ENCODE data around the gene KLF13.

Gene KLF13

GRCh38 chr15:31333820-31334219 lies 7.2 kb downstream of the KLF13 start:
- no peak for DNase-seq

- no peak for DNase-seq
These were observed 9.5 kb downstream of the KLF13 start for GRCh38 chr15:31335989-31336592.

GRCh38 chr15:31336593-31337295 lies 10.1 kb downstream of the KLF13 start:
- DNase-seq = no peak

- DNase-seq = no peak
These were observed 10.9 kb downstream of the KLF13 start for GRCh38 chr15:31337352-31338031.

GRCh38 chr15:31338318-31338878 lies 11.8 kb downstream of the KLF13 start:
- DNase-seq = no peak

GRCh38 chr15:31338879-31339557 lies 12.4 kb downstream of the KLF13 start:
- DNase-seq = no peak

- no peak for DNase-seq
These were observed 12.9 kb downstream of the KLF13 start for GRCh38 chr15:31339558-31339895.

GRCh38 chr15:31340047-31340446 lies 13.4 kb downstream of the KLF13 start:
- no peak for DNase-seq

GRCh38 chr15:31340592-31340991 lies 14.0 kb downstream of the KLF13 start:
- no peak for DNase-seq

- DNase-seq = no peak
These were observed 14.4 kb downstream of the KLF13 start for GRCh38 chr15:31341071-31341470.

GRCh38 chr15:31341496-31342195 lies 15.0 kb downstream of the KLF13 start:
- DNase-seq = no peak

- DNase-seq = no peak
These were observed 15.7 kb downstream of the KLF13 start for GRCh38 chr15:31342381-31342780.

- DNase-seq = peak; percentile 47
These were observed 16.4 kb downstream of the KLF13 start for GRCh38 chr15:31342781-31343626.

- no peak for DNase-seq
These were observed 17.2 kb downstream of the KLF13 start for GRCh38 chr15:31343831-31344230.

GRCh38 chr15:31344266-31344665 lies 17.6 kb downstream of the KLF13 start:
- DNase-seq = no peak

- no peak for DNase-seq
These were observed 18.4 kb downstream of the KLF13 start for GRCh38 chr15:31344823-31345605.

GRCh38 chr15:31345606-31346366 lies 19.2 kb downstream of the KLF13 start:
- no peak for DNase-seq

- DNase-seq = no peak
These were observed 19.9 kb downstream of the KLF13 start for GRCh38 chr15:31346367-31347066.
